Upper lobe of right lung (tissue), 1 donor: Measurements from ENCODE around the gene GRK5. TPM values are rescaled to one million over a fixed set of nuclear protein-coding genes. Genes with fewer than 3 reads are reported as not detected.
A peak's percentile ranks its signal among the peaks of the same experiment; 100 is the strongest.

Experiments
- ATAC-seq: fragments of 200-7000 bp; cut with Tn5 transposase; one replicate; pipeline ENCODE4 v1.9.1; 2020; ENCODE audit warnings: mild to moderate bottlenecking, moderate library complexity
- DNase-seq: peaks from one replicate; pipeline ENCODE4 v3.0.0-alpha.2; 2020
- H3K27ac ChIP-seq: fragments of 200-600 bp; one replicate; pipeline ENCODE4 v1.8.0; 2022
- H3K27me3 ChIP-seq: fragments of 200-600 bp; one replicate; pipeline ENCODE4 v1.8.0; 2022; ENCODE audit warnings: mild to moderate bottlenecking
- H3K36me3 ChIP-seq: fragments of 200-600 bp; one replicate; pipeline ENCODE4 v1.8.0; 2022
- H3K4me1 ChIP-seq: fragments of 200-600 bp; one replicate; pipeline ENCODE4 v1.8.0; 2022
- H3K4me3 ChIP-seq: fragments of 200-600 bp; one replicate; pipeline ENCODE4 v1.8.0; 2022; ENCODE audit warnings: mild to moderate bottlenecking
- H3K9me3 ChIP-seq: fragments of 200-600 bp; one replicate; pipeline ENCODE4 v1.8.0; 2022
- CTCF ChIP-seq: fragments of 200-600 bp; IDR thresholded peaks from one replicate; pipeline ENCODE4 v1.8.0; 2022; ENCODE audit warnings: antibody characterized with exemption
- intact Hi-C: fragments of 100-400 bp; cut with DNase I; formaldehyde crosslinking; loops from one replicate; pipeline ENCODE4 v1.11.0; 2022
- total RNA-seq: library from RNA; stranded (reverse); fragmentation: NEBNext Ultra II Directional; extraction: Animal tissue kit (Norgen Biotek cat#: 25700); gene quantifications from one replicate; pipeline ENCODE4 v1.2.1, GENCODE V29; 2021
- donor health status: DM: no; HTN: yes; CAD: no; lungs with severe emphysema.

Gene GRK5
- total RNA-seq, 1 donor from 2014 or later: 83.5 TPM

GRCh38 chr10:119253433-119254174, 46.2 kb downstream of the GRK5 start:
- intact Hi-C loops: no loop called here
- H3K9me3 ChIP-seq: no peaks in the 10 kb centered on the region
- TF ChIP-seq CTCF: no peak
- H3K4me1 ChIP-seq: peaks cover 55% of the 10 kb centered on the region
- H3K36me3 ChIP-seq: no peaks in the 10 kb centered on the region
- peak overlapping the region; percentile 61 for H3K27ac ChIP-seq
- no peak overlapping the region for H3K4me3 ChIP-seq
- H3K27me3 ChIP-seq: no peaks in the 10 kb centered on the region
- ATAC-seq: peak; percentile 64
- DNase-seq: no peak

- Histone ChIP-seq H3K4me3 (no peak overlapping the region), H3K9me3 (no peaks in the 10 kb centered on the region), H3K36me3 (no peaks in the 10 kb centered on the region), H3K27ac (peak overlapping the region; percentile 61), H3K27me3 (no peaks in the 10 kb centered on the region), H3K4me1 (peaks cover 55% of the 10 kb centered on the region)
- DNase-seq: no peak
- ATAC-seq: no peak
- intact Hi-C loops: no loop called here
- no peak for TF ChIP-seq CTCF
These were observed 47.0 kb downstream of the GRK5 start for GRCh38 chr10:119254335-119254734.

GRCh38 chr10:119256030-119256429, 48.7 kb downstream of the GRK5 start:
- intact Hi-C loops: no loop called here
- no peaks in the 10 kb centered on the region for H3K9me3 ChIP-seq
- no peaks in the 10 kb centered on the region for H3K27me3 ChIP-seq
- DNase-seq (no peak), ATAC-seq (no peak)
- H3K27ac ChIP-seq: no peak overlapping the region
- H3K36me3 ChIP-seq: no peaks in the 10 kb centered on the region
- no peak overlapping the region for H3K4me3 ChIP-seq
- TF ChIP-seq CTCF: no peak
- H3K4me1 ChIP-seq: peaks cover 45% of the 10 kb centered on the region

- ATAC-seq (no peak), DNase-seq (no peak)
- no peak overlapping the region for H3K4me3 ChIP-seq
- no peak for TF ChIP-seq CTCF
- no peak overlapping the region for H3K27ac ChIP-seq
- H3K4me1 ChIP-seq: peaks cover 38% of the 10 kb centered on the region
- no peaks in the 10 kb centered on the region for H3K9me3 ChIP-seq
- intact Hi-C loops: no loop called here
- no peaks in the 10 kb centered on the region for H3K27me3 ChIP-seq
- no peaks in the 10 kb centered on the region for H3K36me3 ChIP-seq
These were observed 49.5 kb downstream of the GRK5 start for GRCh38 chr10:119256897-119257296.

GRCh38 chr10:119257899-119258419, 50.6 kb downstream of the GRK5 start:
- no peaks in the 10 kb centered on the region for H3K9me3 ChIP-seq
- intact Hi-C loops: no loop called here
- DNase-seq (no peak), ATAC-seq (no peak)
- no peak overlapping the region for H3K4me3 ChIP-seq
- H3K27me3 ChIP-seq: no peaks in the 10 kb centered on the region
- no peaks in the 10 kb centered on the region for H3K36me3 ChIP-seq
- no peak for TF ChIP-seq CTCF
- no peak overlapping the region for H3K27ac ChIP-seq
- H3K4me1 ChIP-seq: peaks cover 29% of the 10 kb centered on the region
